HG02678 (cell line): ENCODE results near the gene PRKN.
A peak's percentile ranks its signal among the peaks of the same experiment; 100 is the strongest.
"Not testable (repeated sequence)": the region's sequence is repeated elsewhere in the genome, so short reads cannot be mapped to it uniquely, and the experiment has no call there.

Experiments used
- ATAC-seq: cut with Tn5 transposase; IDR thresholded peaks from one replicate; pipeline ENCODE4 v1.9.1; 2021; ENCODE audit warnings: mild to moderate bottlenecking, moderate library complexity; ENCODE audit not compliant: unreplicated experiment

PRKN gene

GRCh38 chr6:162541019-162541601, 186.5 kb downstream of the PRKN start:
- ATAC-seq = no peak

GRCh38 chr6:162539321-162539720, 188.2 kb downstream of the PRKN start:
- ATAC-seq = no peak

- ATAC-seq = no peak
Measured at GRCh38 chr6:162538643-162539064, 188.9 kb downstream of the PRKN start.

GRCh38 chr6:162533009-162533400, 194.6 kb downstream of the PRKN start:
- ATAC-seq = no peak

GRCh38 chr6:162532283-162533008, 195.1 kb downstream of the PRKN start:
- no peak for ATAC-seq

GRCh38 chr6:162531391-162531790, 196.2 kb downstream of the PRKN start:
- not testable (repeated sequence) for ATAC-seq

GRCh38 chr6:162528538-162528937, 199.0 kb downstream of the PRKN start:
- ATAC-seq = no peak

- ATAC-seq = no peak
Measured at GRCh38 chr6:162526960-162527359, 200.6 kb downstream of the PRKN start.

GRCh38 chr6:162525181-162525580, 202.4 kb downstream of the PRKN start:
- no peak for ATAC-seq

- no peak for ATAC-seq
Measured at GRCh38 chr6:162512744-162513143, 214.8 kb downstream of the PRKN start.

- no peak for ATAC-seq
Measured at GRCh38 chr6:162497389-162497788, 230.2 kb downstream of the PRKN start.

- no peak for ATAC-seq
Measured at GRCh38 chr6:162493917-162494316, 233.6 kb downstream of the PRKN start.

- ATAC-seq = no peak
Measured at GRCh38 chr6:162491637-162492036, 235.9 kb downstream of the PRKN start.

- ATAC-seq = no peak
Measured at GRCh38 chr6:162489101-162489976, 238.2 kb downstream of the PRKN start.

- peak; percentile 52 for ATAC-seq
Measured at GRCh38 chr6:162488444-162488843, 239.1 kb downstream of the PRKN start.

GRCh38 chr6:162485464-162485863, 242.1 kb downstream of the PRKN start:
- no peak for ATAC-seq

GRCh38 chr6:162481938-162482337, 245.6 kb downstream of the PRKN start:
- ATAC-seq = no peak

- ATAC-seq = no peak
Measured at GRCh38 chr6:162481320-162481719, 246.2 kb downstream of the PRKN start.

GRCh38 chr6:162478192-162478671, 249.3 kb downstream of the PRKN start:
- peak; percentile 48 for ATAC-seq

GRCh38 chr6:162474722-162475121, 252.8 kb downstream of the PRKN start:
- ATAC-seq = no peak

- ATAC-seq = no peak
Measured at GRCh38 chr6:162471842-162472241, 255.7 kb downstream of the PRKN start.

- no peak for ATAC-seq
Measured at GRCh38 chr6:162468326-162468725, 259.2 kb downstream of the PRKN start.
